ENCODE data around the gene SLC22A23. TPM values are rescaled to one million over a fixed set of nuclear protein-coding genes. Genes with fewer than 3 reads are reported as not detected.

SLC22A23 gene
- total RNA-seq, 8 experiments from 2014 or later = 10.5 to 24.1 (median 13.2) TPM

DNA sequence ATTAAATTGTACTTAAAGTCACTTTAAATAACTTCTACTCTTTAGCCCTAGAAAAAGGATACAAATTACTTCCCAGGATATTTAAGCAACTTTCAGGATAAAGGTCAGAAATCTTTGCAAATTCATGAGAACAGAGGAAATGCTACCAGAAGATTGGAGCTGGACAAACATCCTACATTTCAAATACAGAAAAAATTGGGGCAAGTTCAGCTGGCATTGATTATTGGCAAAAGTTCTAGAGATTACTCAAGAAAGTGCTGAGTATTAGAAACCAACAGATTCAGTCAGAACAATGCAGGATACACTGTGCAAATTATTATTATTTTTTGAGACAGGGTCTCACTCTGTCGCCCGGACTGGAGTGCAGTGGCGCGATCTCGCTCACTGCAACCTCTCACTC is 6.0 kb downstream of the SLC22A23 start:
- Histone ChIP-seq H3K4me1 (replicated peaks in 1 of 2) (peaks cover 17 to 20% of the 10 kb centered on the region in 2 donors), H3K27ac (no peak overlapping the region), H3K4me3 (no peak overlapping the region)
- WGBS, 10 experiments = 83 to 100% (median 97%) methylated on average over 4 to 5 of the region's 5 CpGs; no CpG with 5 or more reads in 4 of the 10 experiments
- ATAC-seq (replicated peaks in 6 of 8) = no peak
- in situ Hi-C loops (cut with MboI; ENCODE audit: low pct_unique_long_range_greater_than_20kb in 2 of 9, low sequenced_read_pairs in 9 of 9, unreplicated experiment in 9 of 9) = loop anchor here in 3 of 9 experiments (25.0 kb wide), 1 partner anchor 164 kb away; no protein-coding TSS in a partner anchor

DNA sequence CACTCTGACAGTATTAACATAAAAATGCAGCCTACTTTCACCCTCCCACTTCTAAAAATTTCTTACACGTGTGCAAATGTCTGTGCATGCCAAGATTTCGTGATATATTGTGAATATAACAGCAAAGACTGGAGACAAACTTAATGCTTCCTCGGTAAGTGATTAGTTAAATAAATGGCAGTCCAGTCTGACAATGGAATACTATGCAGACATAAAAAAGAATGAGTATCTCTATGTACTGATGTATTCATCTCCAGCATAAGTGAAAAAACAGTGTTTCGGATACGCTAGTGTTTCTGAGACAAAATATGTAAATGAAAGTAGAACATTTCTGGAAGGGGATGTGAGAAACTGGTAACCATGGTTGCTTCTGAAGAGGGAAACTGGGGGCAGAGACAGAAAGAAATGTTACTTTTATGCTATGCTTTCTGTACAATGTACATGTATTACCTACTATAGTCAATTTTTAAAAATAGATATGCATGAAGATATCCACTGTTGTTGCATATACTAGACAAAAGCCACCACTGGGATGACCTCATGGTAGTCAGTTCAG is 7.0 kb downstream of the SLC22A23 start:
- no peak for ATAC-seq (replicated peaks in 6 of 8)
- peaks cover 17 to 21% of the 10 kb centered on the region in 2 donors for H3K4me1 ChIP-seq (replicated peaks in 1 of 2)
- no peak overlapping the region for H3K4me3 ChIP-seq
- WGBS, 10 experiments = 42 to 94% (median 67%) methylated on average over 4 to 5 of the region's 5 CpGs; no CpG with 5 or more reads in 3 of the 10 experiments
- in situ Hi-C loops (cut with MboI; ENCODE audit: low pct_unique_long_range_greater_than_20kb in 2 of 9, low sequenced_read_pairs in 9 of 9, unreplicated experiment in 9 of 9) = loop anchor here in 3 of 9 experiments (25.0 kb wide), 2 partner anchors 163 to 287 kb away; no protein-coding TSS in a partner anchor
- no peak overlapping the region for H3K27ac ChIP-seq

DNA sequence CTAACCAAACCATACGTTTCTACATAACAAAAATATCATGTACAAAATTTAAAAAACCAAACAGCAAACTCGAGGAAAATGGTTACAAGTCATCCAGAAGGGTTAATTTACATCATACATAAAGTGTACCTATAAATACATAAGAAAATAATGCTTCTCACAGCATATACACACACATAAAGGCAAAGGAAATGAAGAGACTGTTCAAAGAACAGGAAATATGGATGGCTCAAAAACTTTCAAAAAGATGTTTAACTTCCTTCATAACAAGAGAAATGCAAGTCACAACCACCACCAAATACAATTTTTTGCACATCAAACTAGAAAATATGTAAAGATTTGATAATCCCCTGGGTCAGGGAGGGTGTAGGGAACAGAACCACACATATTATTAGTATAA is 7.5 kb downstream of the SLC22A23 start:
- no peak overlapping the region for H3K27ac ChIP-seq
- 16 to 93% (median 79%) methylated on average over 1 to 2 of the region's 2 CpGs for WGBS, 10 experiments
- in situ Hi-C loops (cut with MboI; ENCODE audit: low pct_unique_long_range_greater_than_20kb in 2 of 9, low sequenced_read_pairs in 9 of 9, unreplicated experiment in 9 of 9) = loop anchor here in 1 of 9 experiments (25.0 kb wide), 1 partner anchor 288 kb away; no protein-coding TSS in a partner anchor
- no peak overlapping the region for H3K4me3 ChIP-seq
- peaks cover 18 to 24% of the 10 kb centered on the region in 2 donors for H3K4me1 ChIP-seq (replicated peaks in 1 of 2)
- ATAC-seq (replicated peaks in 6 of 8) = no peak

DNA sequence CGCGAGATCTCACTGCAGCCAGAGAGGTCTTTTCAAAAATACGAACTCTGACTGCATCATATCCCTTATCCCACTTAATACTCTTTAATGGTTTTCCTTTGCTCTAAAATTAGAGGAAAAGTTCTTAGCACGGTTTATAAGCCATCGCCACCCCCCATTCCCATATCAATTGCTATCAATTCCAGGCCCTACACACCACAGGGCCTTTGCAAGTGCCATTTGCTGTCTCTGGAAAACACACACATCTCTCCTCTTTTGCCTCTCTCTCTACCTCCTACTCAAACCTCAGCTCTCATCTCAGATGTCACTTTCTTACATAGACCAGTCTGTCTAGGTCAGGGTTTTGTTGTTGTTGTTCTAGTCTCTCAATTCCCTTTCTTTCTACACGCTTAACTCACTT is 9.8 kb downstream of the SLC22A23 start:
- in situ Hi-C loops (cut with MboI; ENCODE audit: low pct_unique_long_range_greater_than_20kb in 2 of 9, low sequenced_read_pairs in 9 of 9, unreplicated experiment in 9 of 9) = loop anchor here in 1 of 9 experiments (25.0 kb wide), 1 partner anchor 290 kb away; no protein-coding TSS in a partner anchor
- ATAC-seq (replicated peaks in 6 of 8) = no peak
- Histone ChIP-seq H3K27ac (no peak overlapping the region), H3K4me1 (replicated peaks in 1 of 2) (peaks cover 8 to 11% of the 10 kb centered on the region in 2 donors), H3K4me3 (no peak overlapping the region)
- 92 to 100% (median 94%) methylated on average over 3 to 5 of the region's 6 CpGs; no CpG with 5 or more reads in 3 of the 10 experiments for WGBS, 10 experiments

DNA sequence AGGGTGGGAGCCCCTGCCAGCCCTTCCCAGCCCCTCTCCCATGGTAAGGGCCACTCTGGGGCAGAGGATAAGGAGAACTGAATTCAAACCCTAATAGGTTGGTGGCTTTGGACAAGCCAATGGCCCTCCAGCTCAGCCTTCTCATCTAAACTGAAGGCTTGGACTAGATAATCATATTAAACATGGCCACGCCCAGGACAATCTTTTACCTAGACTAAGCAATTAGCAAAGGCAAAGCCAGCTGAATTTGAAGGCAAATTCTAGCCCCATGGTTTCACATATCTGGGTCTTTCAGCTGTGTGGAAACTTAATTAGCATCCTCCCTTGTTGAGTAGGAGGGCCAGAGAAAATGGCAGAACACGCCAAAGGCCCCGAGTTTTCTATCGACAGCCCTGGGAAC is 10.7 kb downstream of the SLC22A23 start:
- 83 to 100% (median 100%) methylated on average over 1 to 3 of the region's 4 CpGs; no CpG with 5 or more reads in 5 of the 10 experiments for WGBS, 10 experiments
- in situ Hi-C loops (cut with MboI; ENCODE audit: low pct_unique_long_range_greater_than_20kb in 2 of 9, low sequenced_read_pairs in 9 of 9, unreplicated experiment in 9 of 9) = loop anchor here in 1 of 9 experiments (25.0 kb wide), 1 partner anchor 291 kb away; no protein-coding TSS in a partner anchor
- no peak overlapping the region for H3K4me3 ChIP-seq
- no peak overlapping the region for H3K27ac ChIP-seq
- ATAC-seq (replicated peaks in 6 of 8) = no peak
- peaks cover 8 to 11% of the 10 kb centered on the region in 2 donors for H3K4me1 ChIP-seq (replicated peaks in 1 of 2)

DNA sequence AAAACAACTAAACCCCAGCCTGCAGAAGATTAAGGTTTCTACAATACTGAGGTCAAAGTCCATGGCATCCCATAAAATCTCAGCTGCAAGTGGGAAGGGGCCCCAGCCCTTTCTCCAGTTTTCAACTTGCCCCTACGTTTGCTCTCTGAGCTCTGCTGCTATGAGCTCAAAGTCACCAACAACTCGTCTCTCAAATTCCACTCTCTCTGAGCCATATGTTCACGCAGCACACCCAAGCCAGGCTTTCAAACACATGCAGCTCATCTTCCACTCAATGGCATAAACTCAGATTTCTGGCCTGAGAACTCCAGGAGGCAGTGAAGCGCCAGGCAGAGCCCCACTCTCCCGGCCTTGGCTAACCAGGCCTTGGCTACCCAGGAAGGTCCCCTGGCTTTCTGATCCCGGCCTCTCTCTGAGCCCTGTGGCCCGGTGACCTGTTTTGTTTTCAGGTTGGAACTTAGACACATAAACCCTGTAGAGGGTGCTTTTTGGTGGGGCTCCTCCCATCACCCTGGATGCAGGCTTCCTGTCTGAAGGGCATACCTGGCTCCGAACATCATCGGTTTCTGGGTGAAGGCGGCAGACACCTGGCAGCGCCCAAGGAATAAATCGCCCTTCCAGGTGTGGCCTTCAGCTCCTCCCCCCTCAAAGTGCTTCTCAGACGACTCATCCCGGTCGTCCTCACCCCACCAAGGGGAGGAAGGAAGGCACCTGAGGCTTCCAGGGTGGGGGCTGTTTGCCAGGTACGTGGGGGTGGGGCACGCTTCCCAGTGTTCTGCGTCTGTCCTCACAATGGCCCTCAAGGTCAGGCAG is 12.4 kb downstream of the SLC22A23 start:
- in situ Hi-C loops (cut with MboI; ENCODE audit: low pct_unique_long_range_greater_than_20kb in 2 of 9, low sequenced_read_pairs in 9 of 9, unreplicated experiment in 9 of 9) = loop anchor here in 1 of 9 experiments (25.0 kb wide), 1 partner anchor 293 kb away; no protein-coding TSS in a partner anchor
- 61 to 100% (median 75%) methylated on average over 2 to 10 of the region's 18 CpGs; no CpG with 5 or more reads in 3 of the 10 experiments for WGBS, 10 experiments

DNA sequence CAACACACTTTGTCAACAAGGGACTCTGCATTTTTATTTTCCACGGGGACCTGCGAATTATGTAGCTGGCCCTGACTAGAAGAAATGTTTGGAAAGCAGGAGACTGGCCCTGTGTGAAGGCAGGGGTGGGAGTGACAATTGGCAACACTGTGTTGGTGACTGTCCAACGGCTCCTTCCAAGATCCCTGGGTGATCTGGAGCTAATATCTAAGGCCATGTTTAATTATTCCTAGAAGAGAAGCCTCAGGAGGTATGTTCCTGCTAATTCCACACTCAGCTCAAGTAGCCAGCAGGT is 13.7 kb downstream of the SLC22A23 start:
- no peak for ATAC-seq (replicated peaks in 6 of 8)
- Histone ChIP-seq H3K27ac (no peak overlapping the region), H3K4me1 (replicated peaks in 1 of 2) (peaks cover 14 to 17% of the 10 kb centered on the region in 2 donors), H3K4me3 (no peak overlapping the region)
- WGBS, 10 experiments = 19 to 80% (median 50%) methylated on average over 1 to 3 of the region's 3 CpGs; no CpG with 5 or more reads in 4 of the 10 experiments
- in situ Hi-C loops (cut with MboI; ENCODE audit: low pct_unique_long_range_greater_than_20kb in 2 of 9, low sequenced_read_pairs in 9 of 9, unreplicated experiment in 9 of 9) = loop anchor here in 1 of 9 experiments (25.0 kb wide), 1 partner anchor 294 kb away; no protein-coding TSS in a partner anchor

More for the DNA sequence above, 12.4 kb downstream of the SLC22A23 start:
- Histone ChIP-seq H3K4me1 (replicated peaks in 1 of 2) (peaks cover 8 to 11% of the 10 kb centered on the region in 2 donors), H3K27ac (no peak overlapping the region), H3K4me3 (no peak overlapping the region)
- peak in 2 of 8 experiments; percentile 23 to 38 for ATAC-seq (replicated peaks in 6 of 8)

DNA sequence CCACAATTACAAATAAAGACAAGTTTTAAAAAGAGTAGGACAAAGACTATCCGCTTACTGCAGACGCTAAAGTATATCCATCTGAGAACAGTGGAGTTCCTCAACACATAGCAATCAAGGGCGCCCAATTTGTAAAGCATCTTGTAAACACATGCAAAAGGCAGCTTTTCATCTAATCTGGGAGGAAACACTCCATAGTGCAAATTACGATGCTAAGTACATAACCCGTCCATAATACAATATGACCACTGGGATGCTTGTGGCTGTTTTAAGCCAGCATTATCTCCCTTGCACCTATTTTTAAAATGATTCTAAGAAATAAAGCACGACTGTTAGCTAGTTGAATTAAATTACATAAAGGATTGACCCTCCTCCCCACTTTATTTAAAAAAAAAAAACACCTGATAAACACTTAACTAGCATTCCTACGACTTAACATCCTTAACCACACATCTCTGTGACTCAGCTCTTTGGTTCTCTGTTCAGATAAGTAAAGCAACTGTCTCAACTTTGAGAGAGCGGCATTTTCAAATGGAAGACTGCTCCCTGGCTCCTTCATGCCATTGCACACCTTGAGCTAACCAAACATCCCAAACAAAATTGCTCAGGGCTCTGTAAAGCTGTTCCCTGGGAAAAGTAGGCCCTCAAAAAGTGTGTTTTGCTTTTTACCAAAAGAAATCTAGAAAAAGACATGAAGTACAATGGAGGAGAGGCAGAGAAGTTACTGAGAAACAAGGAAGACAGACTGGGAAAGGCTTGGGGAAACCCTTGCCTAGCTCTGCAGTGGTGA is 14.2 kb downstream of the SLC22A23 start:
- peak in 2 of 8 experiments; percentile 8 to 29 for ATAC-seq (replicated peaks in 6 of 8)
- no peak overlapping the region for H3K4me3 ChIP-seq
- WGBS, 10 experiments = 47 to 94% (median 79%) methylated on average over 1 to 8 of the region's 8 CpGs; no CpG with 5 or more reads in 2 of the 10 experiments
- H3K4me1 ChIP-seq (replicated peaks in 1 of 2) = peaks cover 17 to 21% of the 10 kb centered on the region in 2 donors
- in situ Hi-C loops (cut with MboI; ENCODE audit: low pct_unique_long_range_greater_than_20kb in 2 of 9, low sequenced_read_pairs in 9 of 9, unreplicated experiment in 9 of 9) = loop anchor here in 1 of 9 experiments (25.0 kb wide), 1 partner anchor 295 kb away; no protein-coding TSS in a partner anchor
- no peak overlapping the region for H3K27ac ChIP-seq

DNA sequence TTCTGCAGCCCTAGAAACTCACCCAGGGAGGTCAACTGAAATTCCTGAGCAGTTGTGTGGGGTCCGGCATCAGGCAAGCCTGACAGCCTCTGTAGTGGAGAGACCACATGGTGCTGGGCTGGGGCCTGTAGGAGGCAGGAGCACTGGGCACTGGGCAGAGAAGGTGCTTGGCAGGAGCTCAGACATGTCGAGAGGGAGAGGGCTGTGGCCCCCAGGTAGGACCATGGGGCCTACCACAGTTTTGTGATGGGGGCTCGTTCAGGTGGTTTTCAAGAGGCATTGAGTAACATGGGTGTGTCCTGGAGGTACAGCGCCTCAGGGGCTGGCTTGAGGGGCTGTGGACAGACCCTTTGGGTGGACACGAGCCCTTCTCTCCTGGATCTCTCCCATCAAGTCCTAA is 15.9 kb downstream of the SLC22A23 start:
- WGBS, 10 experiments = 20 to 100% (median 90%) methylated on average over 1 to 3 of the region's 5 CpGs; no CpG with 5 or more reads in 4 of the 10 experiments
- in situ Hi-C loops (cut with MboI; ENCODE audit: low pct_unique_long_range_greater_than_20kb in 2 of 9, low sequenced_read_pairs in 9 of 9, unreplicated experiment in 9 of 9) = loop anchor here in 1 of 9 experiments (25.0 kb wide), 1 partner anchor 296 kb away; no protein-coding TSS in a partner anchor
- no peak for ATAC-seq (replicated peaks in 6 of 8)
- H3K27ac ChIP-seq = no peak overlapping the region
- H3K4me3 ChIP-seq = no peak overlapping the region
- H3K4me1 ChIP-seq (replicated peaks in 1 of 2) = peaks cover 17 to 21% of the 10 kb centered on the region in 2 donors

DNA sequence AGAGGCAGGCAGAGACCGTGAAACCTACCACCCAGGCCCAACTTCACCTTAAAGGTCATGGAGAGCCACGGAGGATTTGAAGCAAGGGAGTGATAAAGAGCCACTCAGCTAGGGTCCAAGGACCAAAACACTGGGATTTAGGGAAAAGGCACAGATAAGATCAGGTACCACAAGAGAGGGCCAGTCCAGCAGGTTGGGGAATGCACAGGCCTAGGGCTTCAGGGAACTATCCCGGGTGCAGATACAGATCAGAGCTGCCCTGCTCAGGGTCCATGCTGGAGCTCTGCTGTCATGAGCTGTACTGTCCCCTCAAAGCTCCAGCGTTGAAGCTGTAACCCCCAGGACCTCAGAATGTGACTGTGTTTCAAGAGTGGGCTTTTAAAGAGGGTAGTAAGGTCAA is 16.9 kb downstream of the SLC22A23 start:
- no peak overlapping the region for H3K4me3 ChIP-seq
- in situ Hi-C loops (cut with MboI; ENCODE audit: low pct_unique_long_range_greater_than_20kb in 2 of 9, low sequenced_read_pairs in 9 of 9, unreplicated experiment in 9 of 9) = loop anchor here in 1 of 9 experiments (25.0 kb wide), 1 partner anchor 297 kb away; no protein-coding TSS in a partner anchor
- ATAC-seq (replicated peaks in 6 of 8) = no peak
- H3K4me1 ChIP-seq (replicated peaks in 1 of 2) = peaks cover 17 to 21% of the 10 kb centered on the region in 2 donors
- WGBS, 10 experiments = 67 to 100% (median 84%) methylated on average over 1 to 3 of the region's 4 CpGs; no CpG with 5 or more reads in 5 of the 10 experiments
- H3K27ac ChIP-seq = no peak overlapping the region

DNA sequence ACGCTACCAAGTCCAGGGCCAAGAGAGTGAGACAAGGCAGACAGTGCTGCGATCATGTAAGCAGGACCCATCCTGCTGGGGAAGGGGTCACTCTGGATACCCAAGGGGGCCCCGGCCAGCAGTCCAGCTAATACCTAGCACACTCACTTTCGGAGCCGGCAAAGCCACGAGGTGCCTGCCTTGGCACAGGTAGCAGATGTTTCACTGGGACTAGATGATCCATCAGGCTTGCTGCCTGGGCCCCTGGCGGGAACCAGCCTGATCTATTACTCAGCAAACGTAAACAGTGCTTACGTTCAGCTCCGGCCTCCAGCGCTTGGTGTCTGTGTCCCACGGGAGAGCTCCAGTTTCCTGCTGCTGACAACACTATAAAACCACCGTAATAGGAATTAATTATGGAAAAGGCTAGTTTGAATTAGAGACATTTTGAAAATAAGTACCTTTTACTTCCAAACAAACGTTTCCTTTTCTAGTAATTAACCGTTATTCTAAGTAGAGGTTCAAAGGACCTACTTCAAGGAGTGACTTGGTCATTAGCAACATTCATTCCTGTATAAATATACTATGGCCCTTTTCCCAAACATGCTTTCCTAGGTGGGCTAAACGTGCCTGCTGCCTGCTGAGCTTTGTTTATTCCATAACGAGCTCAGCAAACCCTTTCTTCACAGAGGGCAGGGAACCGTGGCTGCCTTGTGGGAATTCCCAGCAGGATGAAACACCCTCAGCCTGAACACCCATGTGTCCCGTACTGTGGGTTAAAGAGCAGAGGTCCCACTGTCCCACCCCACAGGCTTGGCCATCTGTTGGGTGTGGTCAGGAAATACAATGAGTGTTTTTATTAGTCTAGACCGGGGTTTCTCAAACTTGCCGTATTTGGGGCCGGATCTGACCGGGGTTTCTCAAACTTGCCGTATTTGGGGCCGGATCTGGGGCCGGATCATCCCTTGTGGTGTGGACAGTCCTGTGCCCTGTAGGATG is 18.4 kb downstream of the SLC22A23 start:
- Histone ChIP-seq H3K27ac (peak overlapping the region in 1 of 2 donors; percentile 45), H3K4me3 (no peak overlapping the region), H3K4me1 (replicated peaks in 1 of 2) (peaks cover 9 to 12% of the 10 kb centered on the region in 2 donors)
- peak in 7 of 8 experiments; percentile 73 to 99 (median 97) for ATAC-seq (replicated peaks in 6 of 8)
- in situ Hi-C loops (cut with MboI; ENCODE audit: low pct_unique_long_range_greater_than_20kb in 2 of 9, low sequenced_read_pairs in 9 of 9, unreplicated experiment in 9 of 9) = loop anchor here in 1 of 9 experiments (25.0 kb wide), 1 partner anchor 299 kb away; no protein-coding TSS in a partner anchor
- WGBS, 10 experiments = 30 to 92% (median 59%) methylated on average over 2 to 13 of the region's 26 CpGs
